ENCODE results near the gene SLC4A1.

DNA sequence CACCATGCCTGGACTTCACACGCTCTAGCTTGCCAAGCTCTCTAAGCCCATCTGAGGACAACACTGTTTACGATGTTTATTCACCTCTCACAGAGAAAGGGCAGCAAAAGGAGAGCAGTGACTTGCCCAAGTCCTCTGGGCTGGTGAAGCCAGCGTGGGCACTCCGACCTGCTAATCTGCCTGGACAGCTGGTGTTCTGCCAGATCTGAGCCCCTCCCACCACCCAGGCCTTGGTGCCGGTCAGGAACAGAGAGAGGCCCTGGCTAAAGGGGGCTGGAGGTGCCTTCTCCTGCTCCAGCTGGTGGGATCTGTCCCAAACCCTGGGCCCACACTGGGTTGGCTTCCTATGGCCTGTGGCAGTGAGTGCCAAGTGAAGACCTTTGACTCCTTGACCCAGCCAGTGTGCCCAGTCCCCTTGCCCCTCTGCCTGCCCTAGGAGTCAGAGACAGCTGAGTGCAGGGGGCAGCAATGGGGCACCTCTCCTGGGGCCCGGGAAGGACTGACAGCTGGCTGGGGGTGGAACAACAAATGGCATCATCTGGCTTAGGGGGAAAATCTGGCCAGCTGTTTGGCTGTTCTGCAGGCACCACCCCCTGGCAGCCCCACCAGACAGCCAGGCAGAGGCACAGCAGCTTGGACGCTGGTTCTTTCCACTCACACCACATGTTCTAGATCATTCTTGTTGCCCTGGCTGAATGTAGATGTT is 1.8 kb upstream of the SLC4A1 start:
- TF ChIP-seq, protein P1, sequence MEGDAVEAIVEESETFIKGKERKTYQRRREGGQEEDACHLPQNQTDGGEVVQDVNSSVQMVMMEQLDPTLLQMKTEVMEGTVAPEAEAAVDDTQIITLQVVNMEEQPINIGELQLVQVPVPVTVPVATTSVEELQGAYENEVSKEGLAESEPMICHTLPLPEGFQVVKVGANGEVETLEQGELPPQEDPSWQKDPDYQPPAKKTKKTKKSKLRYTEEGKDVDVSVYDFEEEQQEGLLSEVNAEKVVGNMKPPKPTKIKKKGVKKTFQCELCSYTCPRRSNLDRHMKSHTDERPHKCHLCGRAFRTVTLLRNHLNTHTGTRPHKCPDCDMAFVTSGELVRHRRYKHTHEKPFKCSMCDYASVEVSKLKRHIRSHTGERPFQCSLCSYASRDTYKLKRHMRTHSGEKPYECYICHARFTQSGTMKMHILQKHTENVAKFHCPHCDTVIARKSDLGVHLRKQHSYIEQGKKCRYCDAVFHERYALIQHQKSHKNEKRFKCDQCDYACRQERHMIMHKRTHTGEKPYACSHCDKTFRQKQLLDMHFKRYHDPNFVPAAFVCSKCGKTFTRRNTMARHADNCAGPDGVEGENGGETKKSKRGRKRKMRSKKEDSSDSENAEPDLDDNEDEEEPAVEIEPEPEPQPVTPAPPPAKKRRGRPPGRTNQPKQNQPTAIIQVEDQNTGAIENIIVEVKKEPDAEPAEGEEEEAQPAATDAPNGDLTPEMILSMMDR (IDR thresholded peaks at IDR 0.05), result no peak
- no peak for TF ChIP-seq EP300 (IDR thresholded peaks at IDR 0.05)
- TF ChIP-seq POLR2A (IDR thresholded peaks at IDR 0.05), result no peak
